Measurements from ENCODE around the gene SECISBP2. TPM values are rescaled to one million over a fixed set of nuclear protein-coding genes. Genes with fewer than 3 reads are reported as not detected.

SECISBP2 gene
- total RNA-seq, 1 donor from 2014 or later, result 23.1 TPM

- DNase-seq (ENCODE audit: low read depth, low spot score), result no peak
Observed at GRCh38 chr9:89346696-89347095, 28.4 kb downstream of the SECISBP2 start.

- no peak for DNase-seq (ENCODE audit: low read depth, low spot score)
Observed at GRCh38 chr9:89347651-89348050, 29.4 kb downstream of the SECISBP2 start.

GRCh38 chr9:89349607-89350006 is 31.3 kb downstream of the SECISBP2 start:
- no peak for DNase-seq (ENCODE audit: low read depth, low spot score)

- DNase-seq (ENCODE audit: low read depth, low spot score), result no peak
Observed at GRCh38 chr9:89350988-89351557, 32.8 kb downstream of the SECISBP2 start.

- no peak for DNase-seq (ENCODE audit: low read depth, low spot score)
Observed at GRCh38 chr9:89351584-89352300, 33.4 kb downstream of the SECISBP2 start.

- no peak for DNase-seq (ENCODE audit: low read depth, low spot score)
Observed at GRCh38 chr9:89352451-89352850, 34.2 kb downstream of the SECISBP2 start.

- no peak for DNase-seq (ENCODE audit: low read depth, low spot score)
Observed at GRCh38 chr9:89352874-89353649, 34.8 kb downstream of the SECISBP2 start.

GRCh38 chr9:89353989-89354388 is 35.7 kb downstream of the SECISBP2 start:
- no peak for DNase-seq (ENCODE audit: low read depth, low spot score)

GRCh38 chr9:89354471-89354870 is 36.2 kb downstream of the SECISBP2 start:
- no peak for DNase-seq (ENCODE audit: low read depth, low spot score)

GRCh38 chr9:89356782-89357181 is 38.5 kb downstream of the SECISBP2 start:
- no peak for DNase-seq (ENCODE audit: low read depth, low spot score)

GRCh38 chr9:89357331-89358197 is 39.3 kb downstream of the SECISBP2 start:
- no peak for DNase-seq (ENCODE audit: low read depth, low spot score)

GRCh38 chr9:89358376-89358916 is 40.1 kb downstream of the SECISBP2 start:
- DNase-seq (ENCODE audit: low read depth, low spot score), result no peak

GRCh38 chr9:89358985-89359384 is 40.7 kb downstream of the SECISBP2 start:
- no peak for DNase-seq (ENCODE audit: low read depth, low spot score)

- DNase-seq (ENCODE audit: low read depth, low spot score), result no peak
Observed at GRCh38 chr9:89359751-89360261, 41.5 kb downstream of the SECISBP2 start.

GRCh38 chr9:89360465-89360864 is 42.2 kb downstream of the SECISBP2 start:
- DNase-seq (ENCODE audit: low read depth, low spot score), result no peak

- no peak for DNase-seq (ENCODE audit: low read depth, low spot score)
Observed at GRCh38 chr9:89361031-89361430, 42.7 kb downstream of the SECISBP2 start.

- no peak for DNase-seq (ENCODE audit: low read depth, low spot score)
Observed at GRCh38 chr9:89361816-89362646, 43.7 kb downstream of the SECISBP2 start.

GRCh38 chr9:89362647-89363310 is 44.5 kb downstream of the SECISBP2 start:
- DNase-seq (ENCODE audit: low read depth, low spot score), result no peak

GRCh38 chr9:89363311-89363670 is 45.0 kb downstream of the SECISBP2 start:
- DNase-seq (ENCODE audit: low read depth, low spot score), result no peak

Data from pulmonary artery endothelial cell (primary cell).